ENCODE results near the gene ZNF771. TPM values are rescaled to one million over a fixed set of nuclear protein-coding genes. Genes with fewer than 3 reads are reported as not detected.

Gene ZNF771
- total and polyA plus RNA-seq, 9 of the 15 experiments (the other 6 are each of a cell fraction or from before 2014, with no cell fraction given), result 1.5 to 12.6 (median 4.4) TPM

- Histone ChIP-seq H3K9me3 (replicated peaks; ENCODE audit: control insufficient read depth, insufficient read depth, low read depth, low read length) (no peaks in the 10 kb centered on the region), H3K36me3 (ENCODE audit: control insufficient read depth, insufficient read depth, low read length) (no peaks in the 10 kb centered on the region), H3K9ac (ENCODE audit: insufficient read depth in 1 of 2, low read depth in 2 of 2, low read length in 2 of 2) (no peak overlapping the region), H4K20me1 (replicated peaks; ENCODE audit: control insufficient read depth, insufficient read depth, low read length) (no peaks in the 10 kb centered on the region), H2AFZ (ENCODE audit: low read depth, low read length) (no peak overlapping the region), H3K79me2 (ENCODE audit: control insufficient read depth, insufficient read depth, low read length) (no peaks in the 10 kb centered on the region), H3K4me3 (no peak overlapping the region), H3K27ac (ENCODE audit: extremely low read depth, low read depth, low read length) (no peak overlapping the region), H3K4me2 (ENCODE audit: insufficient read depth, low read length) (no peak overlapping the region), H3K27me3 (ENCODE audit: control insufficient read depth in 2 of 2, insufficient read depth in 2 of 2, low read length in 2 of 2) (no peaks in the 10 kb centered on the region), H3K4me1 (replicated peaks in 1 of 2; ENCODE audit: control insufficient read depth in 2 of 2, insufficient read depth in 2 of 2, low read length in 2 of 2) (peaks cover 0 to 7% of the 10 kb centered on the region in 2 experiments; a peak in 2 of 5 replicates), H3K9me1 (ENCODE audit: control insufficient read depth, insufficient read depth, low read length) (no peaks in the 10 kb centered on the region)
- FAIRE-seq (no peak), ATAC-seq (no peak), DNase-seq (ENCODE audit: extremely low read depth in 1 of 4, low spot score in 3 of 4) (no peak)
- intact Hi-C loops (cut with micrococcal nuclease), result no loop called here
- ChIA-PET POLR2A (no interaction called here), CTCF (ENCODE audit: low intra/inter-chr PET ratio) (no interaction called here)
- in situ Hi-C loops (cut with MboI), result no loop called here
- no TSS peak for BruUV-seq (replicated peaks)
- 74% methylated on average over 11 of the region's 11 CpGs for WGBS (ENCODE audit: insufficient coverage, low coverage, missing lambda C conversion rate)
- TF ChIP-seq ZNF347 (CRISPR knock-in tag; IDR thresholded peaks at IDR 0.05; ENCODE audit: low read depth), result no peak
- TF ChIP-seq ZNF551 (CRISPR knock-in tag; IDR thresholded peaks at IDR 0.05), result no peak
- TF ChIP-seq, protein P1, sequence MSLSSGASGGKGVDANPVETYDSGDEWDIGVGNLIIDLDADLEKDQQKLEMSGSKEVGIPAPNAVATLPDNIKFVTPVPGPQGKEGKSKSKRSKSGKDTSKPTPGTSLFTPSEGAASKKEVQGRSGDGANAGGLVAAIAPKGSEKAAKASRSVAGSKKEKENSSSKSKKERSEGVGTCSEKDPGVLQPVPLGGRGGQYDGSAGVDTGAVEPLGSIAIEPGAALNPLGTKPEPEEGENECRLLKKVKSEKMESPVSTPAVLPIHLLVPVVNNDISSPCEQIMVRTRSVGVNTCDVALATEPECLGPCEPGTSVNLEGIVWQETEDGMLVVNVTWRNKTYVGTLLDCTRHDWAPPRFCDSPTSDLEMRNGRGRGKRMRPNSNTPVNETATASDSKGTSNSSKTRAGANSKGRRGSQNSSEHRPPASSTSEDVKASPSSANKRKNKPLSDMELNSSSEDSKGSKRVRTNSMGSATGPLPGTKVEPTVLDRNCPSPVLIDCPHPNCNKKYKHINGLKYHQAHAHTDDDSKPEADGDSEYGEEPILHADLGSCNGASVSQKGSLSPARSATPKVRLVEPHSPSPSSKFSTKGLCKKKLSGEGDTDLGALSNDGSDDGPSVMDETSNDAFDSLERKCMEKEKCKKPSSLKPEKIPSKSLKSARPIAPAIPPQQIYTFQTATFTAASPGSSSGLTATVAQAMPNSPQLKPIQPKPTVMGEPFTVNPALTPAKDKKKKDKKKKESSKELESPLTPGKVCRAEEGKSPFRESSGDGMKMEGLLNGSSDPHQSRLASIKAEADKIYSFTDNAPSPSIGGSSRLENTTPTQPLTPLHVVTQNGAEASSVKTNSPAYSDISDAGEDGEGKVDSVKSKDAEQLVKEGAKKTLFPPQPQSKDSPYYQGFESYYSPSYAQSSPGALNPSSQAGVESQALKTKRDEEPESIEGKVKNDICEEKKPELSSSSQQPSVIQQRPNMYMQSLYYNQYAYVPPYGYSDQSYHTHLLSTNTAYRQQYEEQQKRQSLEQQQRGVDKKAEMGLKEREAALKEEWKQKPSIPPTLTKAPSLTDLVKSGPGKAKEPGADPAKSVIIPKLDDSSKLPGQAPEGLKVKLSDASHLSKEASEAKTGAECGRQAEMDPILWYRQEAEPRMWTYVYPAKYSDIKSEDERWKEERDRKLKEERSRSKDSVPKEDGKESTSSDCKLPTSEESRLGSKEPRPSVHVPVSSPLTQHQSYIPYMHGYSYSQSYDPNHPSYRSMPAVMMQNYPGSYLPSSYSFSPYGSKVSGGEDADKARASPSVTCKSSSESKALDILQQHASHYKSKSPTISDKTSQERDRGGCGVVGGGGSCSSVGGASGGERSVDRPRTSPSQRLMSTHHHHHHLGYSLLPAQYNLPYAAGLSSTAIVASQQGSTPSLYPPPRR (CRISPR knock-in tag; IDR thresholded peaks at IDR 0.05; ENCODE audit: borderline replicate concordance), result no peak
- TF ChIP-seq, protein P2, sequence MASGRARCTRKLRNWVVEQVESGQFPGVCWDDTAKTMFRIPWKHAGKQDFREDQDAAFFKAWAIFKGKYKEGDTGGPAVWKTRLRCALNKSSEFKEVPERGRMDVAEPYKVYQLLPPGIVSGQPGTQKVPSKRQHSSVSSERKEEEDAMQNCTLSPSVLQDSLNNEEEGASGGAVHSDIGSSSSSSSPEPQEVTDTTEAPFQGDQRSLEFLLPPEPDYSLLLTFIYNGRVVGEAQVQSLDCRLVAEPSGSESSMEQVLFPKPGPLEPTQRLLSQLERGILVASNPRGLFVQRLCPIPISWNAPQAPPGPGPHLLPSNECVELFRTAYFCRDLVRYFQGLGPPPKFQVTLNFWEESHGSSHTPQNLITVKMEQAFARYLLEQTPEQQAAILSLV (tag; IDR thresholded peaks at IDR 0.05), result no peak
- TF ChIP-seq PCBP2 (IDR thresholded peaks at IDR 0.05; ENCODE audit: low read depth, low read length, poor library complexity, severe bottlenecking), result no peak
- no peak for TF ChIP-seq TAF9B (IDR thresholded peaks at IDR 0.05; ENCODE audit: partially characterized antibody)
- TF ChIP-seq RFX1 (IDR thresholded peaks at IDR 0.05), result no peak
- TF ChIP-seq ZNF740 (CRISPR knock-in tag; IDR thresholded peaks at IDR 0.05), result no peak
- no peak for TF ChIP-seq ZNF740 (tag; IDR thresholded peaks at IDR 0.05)
- no peak for TF ChIP-seq POLR3A (IDR thresholded peaks at IDR 0.05; ENCODE audit: borderline replicate concordance, extremely low read depth, insufficient read depth, insufficient read length)
- TF ChIP-seq GTF2E2 (tag; IDR thresholded peaks at IDR 0.05), result no peak
- no peak for TF ChIP-seq CBFB (CRISPR knock-in tag; IDR thresholded peaks at IDR 0.05)
- no peak for TF ChIP-seq NCOR1 (IDR thresholded peaks at IDR 0.05)
- TF ChIP-seq, protein P3, sequence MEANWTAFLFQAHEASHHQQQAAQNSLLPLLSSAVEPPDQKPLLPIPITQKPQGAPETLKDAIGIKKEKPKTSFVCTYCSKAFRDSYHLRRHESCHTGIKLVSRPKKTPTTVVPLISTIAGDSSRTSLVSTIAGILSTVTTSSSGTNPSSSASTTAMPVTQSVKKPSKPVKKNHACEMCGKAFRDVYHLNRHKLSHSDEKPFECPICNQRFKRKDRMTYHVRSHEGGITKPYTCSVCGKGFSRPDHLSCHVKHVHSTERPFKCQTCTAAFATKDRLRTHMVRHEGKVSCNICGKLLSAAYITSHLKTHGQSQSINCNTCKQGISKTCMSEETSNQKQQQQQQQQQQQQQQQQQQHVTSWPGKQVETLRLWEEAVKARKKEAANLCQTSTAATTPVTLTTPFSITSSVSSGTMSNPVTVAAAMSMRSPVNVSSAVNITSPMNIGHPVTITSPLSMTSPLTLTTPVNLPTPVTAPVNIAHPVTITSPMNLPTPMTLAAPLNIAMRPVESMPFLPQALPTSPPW (CRISPR knock-in tag; IDR thresholded peaks at IDR 0.05), result no peak
Measured at GRCh38 chr16:30459456-30459855, 52.0 kb downstream of the ZNF771 start.

All from K562 (cell line).